Measurements from ENCODE around the gene IBSP. TPM values are rescaled to one million over a fixed set of nuclear protein-coding genes. Genes with fewer than 3 reads are reported as not detected.
A peak's percentile ranks its signal among the peaks of the same experiment; 100 is the strongest.

IBSP gene
- total RNA-seq, 2 experiments from 2014 or later = 0.09 TPM; not detected in 1

DNA sequence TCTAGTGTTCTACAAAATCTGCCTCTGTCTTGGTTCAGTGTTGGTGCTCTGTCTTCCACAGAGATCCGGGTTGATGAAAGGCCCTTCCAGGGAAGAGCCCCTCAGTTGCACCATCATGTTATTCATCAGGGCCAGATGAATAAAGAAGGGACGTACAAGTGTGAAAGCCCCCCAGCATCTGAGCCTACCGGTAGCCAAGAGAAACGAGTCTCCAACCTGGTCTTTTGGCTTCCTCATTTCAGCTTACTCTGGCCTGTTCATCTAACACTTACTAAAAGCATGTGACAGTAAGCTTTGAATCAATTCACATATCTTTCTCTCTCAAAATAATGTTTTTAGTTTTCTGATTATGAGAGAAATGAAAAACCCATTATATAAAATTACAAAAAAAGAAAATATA is 52.6 kb downstream of the IBSP start:
- Histone ChIP-seq H3K36me3 (ENCODE audit: insufficient read depth, low read length) (no peaks in the 10 kb centered on the region), H3K79me2 (ENCODE audit: insufficient read depth, low read depth, low read length) (no peaks in the 10 kb centered on the region), H3K4me3 (ENCODE audit: low read depth, low read length, poor library complexity, severe bottlenecking) (no peak overlapping the region), H3K4me2 (ENCODE audit: low read length) (no peak overlapping the region), H3K9me2 (ENCODE audit: insufficient read depth, low read length) (no peaks in the 10 kb centered on the region), H3K9me3 (ENCODE audit: low read length) (no peaks in the 10 kb centered on the region), H4K20me1 (ENCODE audit: insufficient read depth, low read length) (no peaks in the 10 kb centered on the region), H3K27ac (ENCODE audit: low read depth, low read length, poor library complexity, severe bottlenecking) (no peak overlapping the region), H3K4me1 (ENCODE audit: insufficient read depth, low read length, poor library complexity, severe bottlenecking) (no peaks in the 10 kb centered on the region), H2AFZ (ENCODE audit: low read length) (no peak overlapping the region)
- no peak for TF ChIP-seq EZH2phosphoT487 (IDR thresholded peaks at IDR 0.05; ENCODE audit: borderline replicate concordance, low read depth, low read length)
- TF ChIP-seq, protein P1, sequence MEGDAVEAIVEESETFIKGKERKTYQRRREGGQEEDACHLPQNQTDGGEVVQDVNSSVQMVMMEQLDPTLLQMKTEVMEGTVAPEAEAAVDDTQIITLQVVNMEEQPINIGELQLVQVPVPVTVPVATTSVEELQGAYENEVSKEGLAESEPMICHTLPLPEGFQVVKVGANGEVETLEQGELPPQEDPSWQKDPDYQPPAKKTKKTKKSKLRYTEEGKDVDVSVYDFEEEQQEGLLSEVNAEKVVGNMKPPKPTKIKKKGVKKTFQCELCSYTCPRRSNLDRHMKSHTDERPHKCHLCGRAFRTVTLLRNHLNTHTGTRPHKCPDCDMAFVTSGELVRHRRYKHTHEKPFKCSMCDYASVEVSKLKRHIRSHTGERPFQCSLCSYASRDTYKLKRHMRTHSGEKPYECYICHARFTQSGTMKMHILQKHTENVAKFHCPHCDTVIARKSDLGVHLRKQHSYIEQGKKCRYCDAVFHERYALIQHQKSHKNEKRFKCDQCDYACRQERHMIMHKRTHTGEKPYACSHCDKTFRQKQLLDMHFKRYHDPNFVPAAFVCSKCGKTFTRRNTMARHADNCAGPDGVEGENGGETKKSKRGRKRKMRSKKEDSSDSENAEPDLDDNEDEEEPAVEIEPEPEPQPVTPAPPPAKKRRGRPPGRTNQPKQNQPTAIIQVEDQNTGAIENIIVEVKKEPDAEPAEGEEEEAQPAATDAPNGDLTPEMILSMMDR (conservative IDR thresholded peaks at IDR 0.05; ENCODE audit: low read length) = no peak
- DNase-seq (ENCODE audit: low spot score) = no peak
- intact Hi-C loops (cut with micrococcal nuclease; ENCODE audit: unreplicated experiment) = loop anchor here (2.0 to 5.0 kb wide), 4 partner anchors 121 to 670 kb away; partner anchors contain the start of gene PYURF
- ChIA-PET POLR2A (no interaction called here), CTCF (ENCODE audit: unreplicated experiment) (interaction anchor here (1.4 kb wide), 1 partner anchor 360 kb away, joined by 4 read pairs; no protein-coding TSS in a partner anchor)
- BruUV-seq (replicated peaks) = no TSS peak

DNA sequence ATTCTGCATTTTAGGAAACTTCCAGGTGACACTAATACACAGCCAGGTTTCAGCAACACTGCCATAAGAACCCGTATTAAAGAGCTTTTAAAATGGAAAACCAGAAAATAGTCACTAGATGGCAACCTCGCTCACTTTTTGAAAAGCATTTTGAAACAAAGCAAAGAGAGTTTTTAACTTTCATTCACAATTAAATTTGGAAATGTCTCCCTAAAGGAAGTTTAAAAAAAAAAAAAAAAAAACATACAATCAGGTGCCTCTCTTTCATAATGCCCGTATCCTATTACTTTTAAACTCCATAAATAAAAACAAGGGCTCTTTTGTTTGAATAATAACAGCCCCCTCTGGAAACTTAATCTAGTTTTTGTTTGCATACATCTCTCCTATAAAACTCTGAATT is 53.8 kb downstream of the IBSP start:
- H3K4me3 ChIP-seq (ENCODE audit: low read depth, low read length, poor library complexity, severe bottlenecking) = no peak overlapping the region
- no peak overlapping the region for H3K4me2 ChIP-seq (ENCODE audit: low read length)
- CTCF ChIA-PET (ENCODE audit: unreplicated experiment) = interaction anchor here (1.1 to 1.7 kb wide), 3 partner anchors 10 to 359 kb away, joined by 4 to 7 read pairs (median 4); no protein-coding TSS in a partner anchor
- TF ChIP-seq, protein P1 (conservative IDR thresholded peaks at IDR 0.05; ENCODE audit: low read length) = peak; percentile 81
- TF ChIP-seq EZH2phosphoT487 (IDR thresholded peaks at IDR 0.05; ENCODE audit: borderline replicate concordance, low read depth, low read length) = no peak
- no peaks in the 10 kb centered on the region for H3K9me3 ChIP-seq (ENCODE audit: low read length)
- H3K4me1 ChIP-seq (ENCODE audit: insufficient read depth, low read length, poor library complexity, severe bottlenecking) = no peaks in the 10 kb centered on the region
- 0 out of 2 replicates have a peak overlapping the region, but pooled peaks have one; percentile 47 for H2AFZ ChIP-seq (ENCODE audit: low read length)
- DNase-seq (ENCODE audit: low spot score) = peak; percentile 33
- POLR2A ChIA-PET = interaction anchor here (0.6 to 0.7 kb wide), 2 partner anchors 1288 to 1820 kb away, joined by 3 read pairs; no protein-coding TSS in a partner anchor
- H3K79me2 ChIP-seq (ENCODE audit: insufficient read depth, low read depth, low read length) = no peaks in the 10 kb centered on the region
- H3K36me3 ChIP-seq (ENCODE audit: insufficient read depth, low read length) = no peaks in the 10 kb centered on the region
- intact Hi-C loops (cut with micrococcal nuclease; ENCODE audit: unreplicated experiment) = loop anchor here (2.0 to 5.0 kb wide), 4 partner anchors 120 to 669 kb away; partner anchors contain the start of gene PYURF
- no TSS peak for BruUV-seq (replicated peaks)
- no peaks in the 10 kb centered on the region for H4K20me1 ChIP-seq (ENCODE audit: insufficient read depth, low read length)
- no peak overlapping the region for H3K27ac ChIP-seq (ENCODE audit: low read depth, low read length, poor library complexity, severe bottlenecking)
- no peaks in the 10 kb centered on the region for H3K9me2 ChIP-seq (ENCODE audit: insufficient read depth, low read length)

GRCh38 chr4:87853891-87854290 is 54.5 kb downstream of the IBSP start:
- ChIA-PET CTCF (ENCODE audit: unreplicated experiment) (interaction anchor here (1.7 kb wide), 1 partner anchor 11 kb away, joined by 7 read pairs; no protein-coding TSS in a partner anchor), POLR2A (interaction anchor here (0.6 to 0.7 kb wide), 2 partner anchors 255 to 361 kb away, joined by 3 read pairs; no protein-coding TSS in a partner anchor)
- BruUV-seq (replicated peaks) = no TSS peak
- H3K79me2 ChIP-seq (ENCODE audit: insufficient read depth, low read depth, low read length) = no peaks in the 10 kb centered on the region
- H3K36me3 ChIP-seq (ENCODE audit: insufficient read depth, low read length) = no peaks in the 10 kb centered on the region
- TF ChIP-seq, protein P1 (conservative IDR thresholded peaks at IDR 0.05; ENCODE audit: low read length) = no peak
- TF ChIP-seq EZH2phosphoT487 (IDR thresholded peaks at IDR 0.05; ENCODE audit: borderline replicate concordance, low read depth, low read length) = no peak
- no peaks in the 10 kb centered on the region for H3K9me3 ChIP-seq (ENCODE audit: low read length)
- intact Hi-C loops (cut with micrococcal nuclease; ENCODE audit: unreplicated experiment) = loop anchor here (2.0 to 5.0 kb wide), 4 partner anchors 119 to 668 kb away; partner anchors contain the start of gene PYURF
- H4K20me1 ChIP-seq (ENCODE audit: insufficient read depth, low read length) = no peaks in the 10 kb centered on the region
- H3K27ac ChIP-seq (ENCODE audit: low read depth, low read length, poor library complexity, severe bottlenecking) = no peak overlapping the region
- DNase-seq (ENCODE audit: low spot score) = no peak
- H3K4me3 ChIP-seq (ENCODE audit: low read depth, low read length, poor library complexity, severe bottlenecking) = no peak overlapping the region
- 0 out of 2 replicates have a peak overlapping the region, but pooled peaks have one; percentile 47 for H2AFZ ChIP-seq (ENCODE audit: low read length)
- no peaks in the 10 kb centered on the region for H3K9me2 ChIP-seq (ENCODE audit: insufficient read depth, low read length)
- no peak overlapping the region for H3K4me2 ChIP-seq (ENCODE audit: low read length)
- H3K4me1 ChIP-seq (ENCODE audit: insufficient read depth, low read length, poor library complexity, severe bottlenecking) = no peaks in the 10 kb centered on the region
